ENCODE data around the gene CYP4F8.

The CYP4F8 gene

GRCh38 chr19:15633082-15633835 lies 18.2 kb downstream of the CYP4F8 start:
- H3K27ac ChIP-seq, result no peak overlapping the region
- no peak for TF ChIP-seq CTCF (conservative IDR thresholded peaks at IDR 0.05)

DNA sequence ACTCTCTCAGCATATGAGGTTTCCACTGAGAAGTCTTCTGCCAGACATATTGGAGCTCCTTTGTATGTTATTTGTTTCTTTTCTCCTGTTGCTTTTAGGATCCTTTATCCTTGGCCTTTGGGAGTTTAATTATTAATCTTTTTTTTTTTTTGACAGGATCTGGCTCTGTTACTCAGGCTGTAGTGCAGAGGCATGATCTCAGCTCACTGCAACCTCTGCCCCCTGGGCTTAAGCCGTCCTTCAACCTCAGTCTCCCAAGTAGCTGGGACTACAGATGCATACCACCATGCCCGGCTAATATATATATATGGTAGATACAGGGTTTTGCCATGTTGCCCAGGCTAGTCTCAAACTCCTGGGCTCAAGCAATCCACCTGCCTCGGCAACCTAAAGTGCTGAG lies 19.1 kb downstream of the CYP4F8 start:
- H3K27ac ChIP-seq, result no peak overlapping the region
- TF ChIP-seq CTCF (conservative IDR thresholded peaks at IDR 0.05), result no peak

- no peak overlapping the region for H3K27ac ChIP-seq
- no peak for TF ChIP-seq CTCF (conservative IDR thresholded peaks at IDR 0.05)
These were observed 20.2 kb downstream of the CYP4F8 start for GRCh38 chr19:15635016-15635805.

DNA sequence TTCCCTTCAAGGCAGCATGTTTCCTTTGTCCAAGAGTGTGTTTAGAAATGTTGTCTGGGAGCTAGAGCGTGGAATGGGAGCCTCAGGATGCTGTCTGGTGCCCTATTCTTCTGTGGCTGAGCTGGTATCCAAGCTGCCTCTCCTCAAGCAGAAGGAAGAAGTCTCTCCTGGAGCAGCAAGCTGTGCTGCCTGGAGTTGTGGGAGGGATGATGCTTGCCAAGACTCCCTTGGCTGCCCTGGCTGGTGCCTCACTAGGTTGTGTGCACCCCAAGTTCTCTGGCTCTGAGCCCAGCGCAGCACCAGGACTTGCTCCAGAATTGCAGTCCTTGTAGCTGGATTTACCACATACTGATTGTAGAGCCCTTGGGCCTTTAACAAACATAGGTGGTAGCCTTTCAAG lies 21.0 kb downstream of the CYP4F8 start:
- H3K27ac ChIP-seq, result no peak overlapping the region
- no peak for TF ChIP-seq CTCF (conservative IDR thresholded peaks at IDR 0.05)

DNA sequence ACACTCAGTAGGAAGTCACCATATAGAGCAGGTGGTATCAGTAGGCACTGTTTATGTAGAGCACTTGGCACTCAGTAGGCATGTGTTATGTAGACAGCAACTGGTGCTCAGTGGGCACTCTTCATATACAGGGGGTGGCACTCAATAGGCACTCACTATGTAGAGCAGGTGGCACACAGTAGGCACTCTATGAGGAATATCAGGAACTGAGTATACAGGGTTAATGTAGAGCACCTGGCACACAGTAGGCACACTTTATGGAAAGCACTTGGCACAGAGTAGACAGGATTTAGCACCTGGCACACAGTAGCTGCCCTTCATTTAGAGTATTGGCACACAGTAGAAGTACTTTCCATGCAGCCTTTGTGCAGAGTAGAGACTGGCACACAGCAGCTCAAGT lies 24.6 kb downstream of the CYP4F8 start:
- peak overlapping the region; percentile 63; the same call in 1 of the 2 replicates for H3K27ac ChIP-seq

GRCh38 chr19:15640294-15640903 lies 25.4 kb downstream of the CYP4F8 start, which contains the start of gene CYP4F3:
Gene CYP4F3 (plus strand): TSS chr19:15640897. CDS start chr19:15641416, 519 bp downstream.
- no peak for TF ChIP-seq CTCF (conservative IDR thresholded peaks at IDR 0.05)
- H3K27ac ChIP-seq, result peak within 1 kb of the TSS; percentile 63

More for the DNA sequence above, 24.6 kb downstream of the CYP4F8 start:
- TF ChIP-seq CTCF (conservative IDR thresholded peaks at IDR 0.05), result no peak

Data from VCaP (cell line).